HG03139 (cell line): ENCODE measurements around the gene PRR12.

Source experiments
- ATAC-seq: cut with Tn5 transposase; IDR thresholded peaks from one replicate; pipeline ENCODE4 v1.9.1; 2021; ENCODE audit not compliant: unreplicated experiment

The PRR12 gene, protein sequence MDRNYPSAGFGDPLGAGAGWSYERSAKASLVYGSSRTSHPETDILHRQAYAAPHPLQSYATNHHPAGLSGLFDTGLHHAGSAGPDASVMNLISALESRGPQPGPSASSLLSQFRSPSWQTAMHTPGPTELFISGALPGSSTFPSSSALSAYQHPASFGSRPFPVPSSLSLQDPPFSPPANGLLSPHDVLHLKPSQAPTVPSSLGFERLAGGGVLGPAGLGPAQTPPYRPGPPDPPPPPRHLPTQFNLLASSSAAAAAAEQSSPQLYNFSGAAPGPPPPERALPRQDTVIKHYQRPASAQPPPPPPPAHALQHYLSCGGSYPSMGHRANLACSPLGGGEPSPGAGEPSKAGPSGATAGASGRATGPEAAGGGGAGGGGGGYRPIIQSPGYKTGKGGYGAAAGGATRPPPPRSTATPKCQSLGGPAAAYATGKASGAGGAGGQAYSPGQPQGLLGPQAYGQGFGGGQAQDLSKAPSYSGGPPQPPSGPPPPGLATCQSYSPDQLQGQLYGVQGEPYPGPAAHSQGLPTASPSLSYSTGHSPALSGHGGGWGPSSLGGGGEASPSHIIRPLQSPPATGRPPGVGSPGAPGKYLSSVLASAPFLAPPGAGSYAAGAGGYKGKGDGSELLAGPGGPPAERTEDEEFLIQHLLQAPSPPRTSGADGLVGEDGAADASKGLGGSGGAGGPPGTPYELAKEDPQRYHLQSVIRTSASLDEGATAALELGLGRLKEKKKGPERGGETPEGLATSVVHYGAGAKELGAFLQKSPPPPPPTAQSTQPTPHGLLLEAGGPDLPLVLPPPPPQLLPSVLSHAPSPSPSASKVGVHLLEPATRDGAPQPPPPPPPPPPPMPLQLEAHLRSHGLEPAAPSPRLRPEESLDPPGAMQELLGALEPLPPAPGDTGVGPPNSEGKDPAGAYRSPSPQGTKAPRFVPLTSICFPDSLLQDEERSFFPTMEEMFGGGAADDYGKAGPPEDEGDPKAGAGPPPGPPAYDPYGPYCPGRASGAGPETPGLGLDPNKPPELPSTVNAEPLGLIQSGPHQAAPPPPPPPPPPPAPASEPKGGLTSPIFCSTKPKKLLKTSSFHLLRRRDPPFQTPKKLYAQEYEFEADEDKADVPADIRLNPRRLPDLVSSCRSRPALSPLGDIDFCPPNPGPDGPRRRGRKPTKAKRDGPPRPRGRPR (N-terminal part only)

DNA sequence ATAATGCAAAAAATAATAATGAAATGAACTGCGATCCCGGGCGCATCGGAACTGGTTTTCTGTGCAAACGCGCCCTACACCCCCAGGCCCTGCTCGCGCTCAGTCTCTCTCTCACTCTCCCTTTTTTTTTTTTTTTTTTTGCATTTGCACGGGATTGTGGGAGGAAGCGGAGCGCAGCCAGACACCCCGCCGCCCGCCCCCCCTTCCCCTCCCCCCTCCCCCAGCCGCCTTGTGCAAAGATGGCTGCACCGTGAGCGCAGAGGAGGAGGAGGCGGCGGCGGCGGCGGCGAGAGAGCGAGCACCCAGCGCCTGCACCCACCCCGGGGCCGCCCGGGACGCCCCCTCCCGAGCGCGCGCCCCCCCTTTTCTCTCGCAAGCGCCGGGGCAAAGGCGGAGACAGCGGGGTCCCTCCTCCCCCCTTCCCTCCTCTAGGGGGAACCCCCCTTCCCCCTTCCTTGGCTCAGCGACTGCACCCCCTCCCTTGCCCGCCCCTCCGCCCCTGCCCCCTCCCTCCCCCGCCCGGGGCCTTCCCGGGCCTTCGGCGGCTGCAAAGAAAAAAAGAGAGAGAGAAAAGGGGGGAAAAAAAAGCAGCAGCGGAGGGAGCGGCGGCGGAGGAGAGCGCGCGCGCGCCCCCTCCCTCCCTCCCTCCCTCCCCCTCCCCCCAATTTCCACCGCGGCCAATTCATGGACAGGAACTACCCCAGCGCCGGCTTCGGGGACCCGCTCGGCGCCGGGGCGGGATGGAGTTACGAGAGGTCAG is at the start of gene PRR12:
Gene PRR12, plus strand, starts transcription at position 212 of the 760 bp plus-strand sequence. Its CDS starts 473 bp downstream, at position 685.
- no peak for ATAC-seq

DNA sequence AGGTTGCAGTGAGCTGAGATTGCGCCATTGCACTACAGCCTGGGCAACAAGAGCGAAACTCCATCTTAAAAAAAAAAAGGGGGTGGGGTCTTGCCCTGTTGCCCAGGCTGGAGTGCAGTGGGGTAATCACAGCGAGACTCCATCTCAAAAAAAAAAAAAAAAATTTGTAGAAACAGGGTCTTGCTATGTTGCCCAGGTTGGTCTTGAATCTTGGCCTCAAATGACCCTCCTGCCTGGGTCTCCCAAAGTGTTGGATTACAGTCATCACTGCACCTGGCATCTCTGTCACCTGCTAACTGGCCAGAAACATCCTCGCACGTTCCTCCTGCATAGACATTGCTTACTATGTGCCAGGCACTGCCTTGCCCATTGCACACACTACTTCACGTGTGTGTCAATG is 49.1 kb upstream of the PRR12 start:
- no peak for ATAC-seq

DNA sequence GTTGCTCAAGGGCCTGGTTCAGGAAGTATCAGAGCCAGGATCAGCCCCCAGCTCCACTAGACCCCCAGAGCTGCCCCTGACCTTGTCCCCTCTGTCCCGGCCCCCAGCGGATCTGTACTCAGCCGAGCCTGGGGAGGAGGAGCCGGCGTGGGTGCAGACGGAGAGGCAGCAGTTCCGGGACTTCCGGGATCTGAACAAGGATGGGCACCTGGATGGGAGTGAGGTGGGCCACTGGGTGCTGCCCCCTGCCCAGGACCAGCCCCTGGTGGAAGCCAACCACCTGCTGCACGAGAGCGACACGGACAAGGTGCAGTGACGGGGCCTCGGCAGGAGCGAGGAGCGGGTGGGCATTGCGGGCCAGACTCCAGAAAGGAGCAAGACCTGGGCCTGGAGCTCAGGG is 48.5 kb upstream of the PRR12 start:
- no peak for ATAC-seq

DNA sequence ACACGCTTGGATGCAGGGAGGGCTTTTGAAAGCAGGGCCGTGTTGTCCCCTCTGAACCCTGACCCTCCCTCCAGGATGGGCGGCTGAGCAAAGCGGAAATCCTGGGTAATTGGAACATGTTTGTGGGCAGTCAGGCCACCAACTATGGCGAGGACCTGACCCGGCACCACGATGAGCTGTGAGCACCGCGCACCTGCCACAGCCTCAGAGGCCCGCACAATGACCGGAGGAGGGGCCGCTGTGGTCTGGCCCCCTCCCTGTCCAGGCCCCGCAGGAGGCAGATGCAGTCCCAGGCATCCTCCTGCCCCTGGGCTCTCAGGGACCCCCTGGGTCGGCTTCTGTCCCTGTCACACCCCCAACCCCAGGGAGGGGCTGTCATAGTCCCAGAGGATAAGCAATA is 48.0 kb upstream of the PRR12 start:
- no peak for ATAC-seq

- ATAC-seq: no peak
These were observed 46.8 kb upstream of the PRR12 start for GRCh38 chr19:49544154-49544553.

GRCh38 chr19:49546825-49547565 is 44.0 kb upstream of the PRR12 start:
- ATAC-seq: no peak

DNA sequence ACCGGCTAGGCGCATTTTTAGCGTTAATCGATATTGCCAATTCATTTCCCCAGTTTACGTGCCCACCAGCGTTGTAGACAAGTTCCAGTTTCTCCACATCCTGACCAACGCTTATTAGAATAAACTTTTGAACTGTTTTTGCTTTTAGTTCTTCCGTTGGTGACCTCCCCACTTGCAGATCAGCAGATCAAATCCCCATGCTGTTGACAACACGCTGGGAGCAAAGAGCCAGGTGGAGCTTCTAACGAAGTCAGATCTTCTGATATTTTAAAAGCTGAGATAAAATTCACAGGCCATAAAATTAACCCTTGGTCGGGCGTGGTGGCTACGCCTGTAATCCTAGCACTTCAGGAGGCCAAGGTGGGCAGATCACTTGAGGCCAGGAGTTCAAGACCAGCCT is 41.9 kb upstream of the PRR12 start:
- no peak for ATAC-seq

DNA sequence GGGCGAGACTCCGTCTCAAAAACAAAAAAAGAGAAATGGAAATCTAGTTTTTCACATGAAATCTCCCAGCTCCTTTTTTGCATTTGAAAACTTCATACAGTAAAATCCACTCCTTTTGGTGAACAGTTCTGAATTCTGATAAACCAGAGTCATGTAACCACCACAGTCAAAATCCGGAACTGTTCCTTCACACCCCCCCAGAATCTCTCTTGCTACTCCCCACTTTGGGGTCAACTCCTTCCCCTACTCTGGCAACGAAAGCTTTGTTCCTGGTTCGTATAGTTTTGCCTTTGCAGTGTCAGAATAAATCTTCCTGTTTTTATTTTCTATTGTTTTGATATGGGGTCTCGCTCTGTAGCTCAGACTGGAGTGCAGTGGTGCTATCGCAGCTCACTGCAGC is 39.5 kb upstream of the PRR12 start:
- no peak for ATAC-seq

GRCh38 chr19:49552749-49553148 is 38.2 kb upstream of the PRR12 start:
- ATAC-seq: no peak

DNA sequence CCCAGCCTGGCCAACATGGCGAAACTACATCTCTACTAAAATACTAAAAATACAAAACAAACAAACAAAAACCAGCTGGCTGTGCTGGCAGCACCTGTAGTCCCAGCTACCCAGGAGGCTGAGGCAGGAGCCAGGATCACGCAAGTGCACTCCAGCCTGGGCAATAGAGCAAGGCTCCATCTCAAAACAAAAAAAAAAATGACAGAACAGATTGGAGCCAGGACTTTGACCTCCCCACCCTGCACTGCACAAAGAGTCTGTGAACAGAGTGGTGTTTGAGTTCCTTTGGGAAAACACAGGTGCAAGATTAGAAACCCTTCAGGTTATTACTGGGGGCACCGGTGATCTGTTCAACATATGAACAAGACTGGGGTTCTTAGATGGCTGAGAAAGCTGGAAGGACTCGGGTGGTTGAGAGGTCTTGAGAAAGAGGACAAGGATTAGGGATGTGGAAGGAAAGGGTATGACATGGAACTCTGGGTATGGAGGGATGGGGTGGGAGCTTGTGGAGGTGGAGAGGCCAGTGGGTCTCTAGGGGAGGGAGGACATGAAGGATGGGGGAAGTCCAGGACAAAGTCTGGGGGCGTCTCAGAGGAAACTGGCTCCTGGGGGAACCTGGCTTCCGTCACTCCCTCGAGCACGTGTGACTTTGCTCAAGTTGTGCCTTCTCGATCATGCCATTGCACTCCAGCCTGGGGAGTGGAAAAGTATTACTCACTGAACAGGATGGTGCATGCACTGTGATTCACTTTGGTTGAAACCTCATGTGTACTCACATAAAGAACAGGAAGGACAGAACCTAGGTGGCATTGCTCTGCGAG is 37.3 kb upstream of the PRR12 start:
- ATAC-seq: no peak

DNA sequence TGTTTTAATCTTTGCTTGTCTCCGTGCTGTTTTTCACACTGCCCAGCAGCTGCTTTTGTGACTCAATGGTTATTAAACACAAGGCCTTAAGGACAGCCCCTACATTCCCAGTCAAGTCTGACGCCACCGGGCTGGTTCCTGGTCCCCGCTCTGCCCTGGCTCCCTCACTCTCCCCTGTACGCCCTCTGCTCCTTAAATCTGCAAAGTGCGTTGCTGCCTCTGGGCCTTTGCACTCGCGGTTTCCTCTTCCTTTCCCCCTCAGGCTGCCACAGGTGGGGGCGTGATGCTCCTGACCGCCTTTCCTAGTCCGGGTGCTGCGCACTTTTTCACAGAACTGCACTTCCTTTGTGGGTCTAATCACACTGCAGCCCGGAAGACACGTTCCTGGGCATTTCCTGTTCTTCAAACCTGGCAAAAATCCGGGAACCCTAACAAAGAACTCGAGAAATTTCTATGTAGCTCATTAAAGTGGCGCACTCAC is 36.2 kb upstream of the PRR12 start:
- no peak for ATAC-seq

- no peak for ATAC-seq
These were observed 35.2 kb upstream of the PRR12 start for GRCh38 chr19:49555600-49556411.

GRCh38 chr19:49556412-49557398 is 34.3 kb upstream of the PRR12 start:
- no peak for ATAC-seq

- no peak for ATAC-seq
These were observed 33.2 kb upstream of the PRR12 start for GRCh38 chr19:49557641-49558325.

DNA sequence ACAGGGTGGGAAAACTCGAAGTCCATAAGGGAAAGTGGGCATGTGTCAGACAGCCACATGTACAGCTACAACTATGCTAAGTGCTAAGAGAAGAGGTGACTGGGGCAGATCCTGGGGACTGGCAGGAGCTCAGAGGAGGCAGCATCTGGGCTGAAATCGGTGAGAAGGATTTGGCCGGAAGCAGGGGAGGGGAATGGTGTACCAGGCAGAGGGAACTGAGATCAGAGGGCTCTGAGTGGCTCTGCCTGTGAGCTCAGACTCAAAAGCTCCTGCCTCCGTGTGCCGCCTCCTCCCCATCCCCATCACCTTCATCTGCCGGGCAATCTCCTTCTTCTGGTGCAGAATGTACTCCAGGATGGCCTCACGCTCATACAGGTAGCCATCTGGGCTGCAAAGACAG is 32.4 kb upstream of the PRR12 start:
- ATAC-seq: no peak

DNA sequence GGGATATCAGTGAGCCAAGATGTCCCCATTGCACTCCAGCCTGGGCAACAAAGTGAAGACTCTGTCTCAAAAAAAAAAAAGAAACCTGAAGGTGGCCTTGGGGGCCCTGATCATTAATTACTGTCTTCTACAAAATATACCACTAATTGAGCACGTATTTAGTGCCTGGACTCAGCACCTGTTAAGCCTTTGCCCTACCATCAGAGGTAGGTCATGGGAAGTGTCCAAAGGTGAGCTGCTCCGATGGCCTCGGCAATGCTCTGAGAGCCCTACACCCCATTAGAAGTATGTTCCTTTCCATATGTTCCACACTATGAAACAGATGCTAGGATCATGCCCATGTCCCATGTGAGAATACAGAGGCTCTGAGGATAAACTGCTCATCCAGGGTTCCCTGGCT is 31.5 kb upstream of the PRR12 start:
- no peak for ATAC-seq
